ENCODE results near the gene PFDN6. TPM values are rescaled to one million over a fixed set of nuclear protein-coding genes. Genes with fewer than 3 reads are reported as not detected.

Gene PFDN6
- total RNA-seq, 1 experiment from 2014 or later: 83.4 TPM

DNA sequence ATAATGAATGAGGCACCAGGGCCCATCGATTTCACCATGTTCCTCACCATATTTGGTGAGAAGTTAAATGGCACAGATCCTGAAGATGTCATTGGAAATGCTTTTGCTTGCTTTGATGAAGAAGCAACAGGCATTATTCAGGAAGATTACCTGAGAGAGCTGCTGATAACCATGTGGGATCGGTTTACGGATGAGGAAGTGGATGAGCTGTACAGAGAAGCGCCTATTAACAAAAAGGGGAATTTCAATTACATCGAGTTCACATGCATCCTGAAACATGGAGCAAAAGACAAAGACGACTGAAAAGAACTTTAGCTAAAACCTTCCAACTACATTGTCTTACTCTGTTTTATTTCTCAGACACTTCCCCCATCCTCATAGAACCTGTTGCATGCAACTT is 49.8 kb downstream of the PFDN6 start:
- intact Hi-C loops (cut with micrococcal nuclease; ENCODE audit: unreplicated experiment): no loop called here
- Histone ChIP-seq H3K4me3 (ENCODE audit: low read depth, low read length, poor library complexity, severe bottlenecking) (no peak overlapping the region), H3K27me3 (replicated peaks; ENCODE audit: insufficient read depth, low read depth, low read length, poor library complexity) (no peaks in the 10 kb centered on the region), H3K27ac (ENCODE audit: low read depth, low read length, poor library complexity, severe bottlenecking) (no peak overlapping the region), H3K4me1 (ENCODE audit: insufficient read depth, low read length, poor library complexity, severe bottlenecking) (no peaks in the 10 kb centered on the region), H3K9me3 (ENCODE audit: low read depth, low read length, poor library complexity, severe bottlenecking) (no peaks in the 10 kb centered on the region), H3K36me3 (ENCODE audit: insufficient read depth, low read length, poor library complexity, severe bottlenecking) (no peaks in the 10 kb centered on the region)
- POLR2A ChIA-PET (ENCODE audit: low non-redundant PET): no interaction called here
- BruUV-seq (replicated peaks): no TSS peak
- TF ChIP-seq, protein P1, sequence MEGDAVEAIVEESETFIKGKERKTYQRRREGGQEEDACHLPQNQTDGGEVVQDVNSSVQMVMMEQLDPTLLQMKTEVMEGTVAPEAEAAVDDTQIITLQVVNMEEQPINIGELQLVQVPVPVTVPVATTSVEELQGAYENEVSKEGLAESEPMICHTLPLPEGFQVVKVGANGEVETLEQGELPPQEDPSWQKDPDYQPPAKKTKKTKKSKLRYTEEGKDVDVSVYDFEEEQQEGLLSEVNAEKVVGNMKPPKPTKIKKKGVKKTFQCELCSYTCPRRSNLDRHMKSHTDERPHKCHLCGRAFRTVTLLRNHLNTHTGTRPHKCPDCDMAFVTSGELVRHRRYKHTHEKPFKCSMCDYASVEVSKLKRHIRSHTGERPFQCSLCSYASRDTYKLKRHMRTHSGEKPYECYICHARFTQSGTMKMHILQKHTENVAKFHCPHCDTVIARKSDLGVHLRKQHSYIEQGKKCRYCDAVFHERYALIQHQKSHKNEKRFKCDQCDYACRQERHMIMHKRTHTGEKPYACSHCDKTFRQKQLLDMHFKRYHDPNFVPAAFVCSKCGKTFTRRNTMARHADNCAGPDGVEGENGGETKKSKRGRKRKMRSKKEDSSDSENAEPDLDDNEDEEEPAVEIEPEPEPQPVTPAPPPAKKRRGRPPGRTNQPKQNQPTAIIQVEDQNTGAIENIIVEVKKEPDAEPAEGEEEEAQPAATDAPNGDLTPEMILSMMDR (conservative IDR thresholded peaks at IDR 0.05; ENCODE audit: low read depth, low read length): no peak
- TF ChIP-seq EZH2 (IDR thresholded peaks at IDR 0.05; ENCODE audit: borderline replicate concordance, low read depth, low read length, poor library complexity, severe bottlenecking): no peak
- no peak for DNase-seq (ENCODE audit: low spot score)
- CTCF ChIA-PET: no interaction called here

Small RNA genes lying within 50 kb of the gene (microRNA-seq; reads per million reads assigned to microRNA genes)
- gene MIR6834 (not detected), gene MIR6873 (not detected)

Other genes starting within 250 kb of the PFDN6 start
- gene HLA-DPA1, start 216.0 kb upstream of the PFDN6 start, total RNA-seq (2021): 0.35 and 0.43 TPM in 2 replicates
- gene HLA-DPB1, start 213.6 kb upstream of the PFDN6 start, total RNA-seq (2021): 2.3 and 2.7 TPM in 2 replicates
- 1.6 and 1.9 TPM in 2 replicates for gene COL11A2, start 97.1 kb upstream of the PFDN6 start, total RNA-seq (2021)
- gene RXRB, start 88.9 kb upstream of the PFDN6 start, total RNA-seq (2021): 42.7 and 43.6 TPM in 2 replicates
- gene SLC39A7, start 88.7 kb upstream of the PFDN6 start, total RNA-seq (2021): 119 and 124 TPM in 2 replicates
- gene HSD17B8, start 84.9 kb upstream of the PFDN6 start, total RNA-seq (2021): 5.9 and 11.0 TPM in 2 replicates
- gene RING1, start 81.1 kb upstream of the PFDN6 start, total RNA-seq (2021): 43.3 and 47.5 TPM in 2 replicates
- gene VPS52, start 17.7 kb upstream of the PFDN6 start, total RNA-seq (2021): 58.2 and 60.8 TPM in 2 replicates
- gene RPS18, start 17.5 kb upstream of the PFDN6 start, total RNA-seq (2021): 1,781 and 1,852 TPM in 2 replicates
- gene B3GALT4, start 12.5 kb upstream of the PFDN6 start, total RNA-seq (2021): 4.0 TPM in 2 replicates
- gene WDR46, start 362 bp upstream of the PFDN6 start, total RNA-seq (2021): 85.1 and 97.9 TPM in 2 replicates
- 48.8 and 50.4 TPM in 2 replicates for gene RGL2, start 9.3 kb downstream of the PFDN6 start, total RNA-seq (2021)
- gene TAPBP, start 24.5 kb downstream of the PFDN6 start, total RNA-seq (2021): 83.2 and 87.8 TPM in 2 replicates
- gene ZBTB22, start 28.1 kb downstream of the PFDN6 start, total RNA-seq (2021): 11.3 and 13.2 TPM in 2 replicates
- 87.1 and 90.1 TPM in 2 replicates for gene DAXX, start 33.4 kb downstream of the PFDN6 start, total RNA-seq (2021)
- gene KIFC1, start 102.2 kb downstream of the PFDN6 start, total RNA-seq (2021): 123 and 133 TPM in 2 replicates
- gene PHF1, start 121.4 kb downstream of the PFDN6 start, total RNA-seq (2021): 53.5 and 56.1 TPM in 2 replicates
- 221 and 223 TPM in 2 replicates for gene CUTA, start 128.5 kb downstream of the PFDN6 start, total RNA-seq (2021)
- 77.6 and 78.5 TPM in 2 replicates for gene SYNGAP1, start 130.5 kb downstream of the PFDN6 start, total RNA-seq (2021)
- 14.6 and 16.9 TPM in 2 replicates for gene ZBTB9, start 165.0 kb downstream of the PFDN6 start, total RNA-seq (2021)